ENCODE measurements around the gene ESR1.
"Not testable (repeated sequence)": the region's sequence is repeated elsewhere in the genome, so short reads cannot be mapped to it uniquely, and the experiment has no call there.

ESR1 gene

GRCh38 chr6:152098683-152099082 lies 291.2 kb downstream of the ESR1 start:
- no peak for DNase-seq

- no peak for DNase-seq
Measured at GRCh38 chr6:152099446-152100182, 292.1 kb downstream of the ESR1 start.

- DNase-seq, result no peak
Measured at GRCh38 chr6:152100183-152100618, 292.7 kb downstream of the ESR1 start.

- no peak for DNase-seq
Measured at GRCh38 chr6:152107973-152108372, 300.5 kb downstream of the ESR1 start.

- peak; percentile 53 for DNase-seq
Measured at GRCh38 chr6:152110886-152111820, 303.7 kb downstream of the ESR1 start.

- DNase-seq, result no peak
Measured at GRCh38 chr6:152112491-152113261, 305.2 kb downstream of the ESR1 start.

DNA sequence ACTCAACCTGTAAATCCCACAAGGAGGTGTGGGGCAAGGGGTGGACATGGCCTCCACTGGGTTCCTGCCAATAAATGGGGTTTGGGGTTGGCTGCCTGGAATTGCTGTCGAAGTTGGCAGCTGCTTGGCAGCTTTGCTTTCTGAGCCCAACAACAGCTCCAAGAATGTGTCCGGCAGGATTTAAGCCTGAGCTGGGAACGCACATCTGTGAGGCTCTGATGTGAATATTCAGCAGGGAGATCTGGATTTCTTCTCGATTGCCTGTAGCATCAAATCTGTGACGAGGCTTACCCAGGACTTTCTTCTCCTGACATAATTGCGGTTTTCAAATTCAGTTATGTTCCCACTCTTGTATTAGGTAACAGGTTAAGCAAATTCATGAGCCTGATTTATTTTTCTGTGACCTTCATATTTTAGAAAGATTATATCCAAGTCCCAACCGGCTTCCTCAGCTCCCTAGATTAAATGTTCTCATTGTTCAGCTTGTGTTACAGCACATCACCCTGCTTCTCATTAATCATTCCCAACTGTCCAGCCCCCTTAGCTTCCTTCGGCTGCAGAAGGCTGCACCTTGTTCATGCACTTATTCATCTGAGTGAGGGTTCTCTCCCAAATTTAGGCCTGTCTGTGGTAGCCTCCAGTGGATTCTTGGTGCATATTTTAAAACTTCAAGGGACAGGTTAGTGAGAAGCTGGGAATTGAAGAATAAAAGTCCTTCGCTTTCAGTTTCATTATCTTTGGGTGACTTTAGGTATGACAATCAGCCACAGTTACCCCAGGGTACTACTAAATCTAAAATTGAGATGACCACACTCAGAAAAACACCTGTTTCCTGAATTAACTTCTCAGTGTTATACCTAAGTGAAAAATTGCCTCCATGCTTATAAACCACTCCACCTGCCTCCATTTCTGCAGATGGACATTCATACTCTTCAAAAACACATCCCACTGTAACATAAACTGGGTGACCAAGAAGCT lies 310.0 kb downstream of the ESR1 start:
- DNase-seq, result peak; percentile 25

DNA sequence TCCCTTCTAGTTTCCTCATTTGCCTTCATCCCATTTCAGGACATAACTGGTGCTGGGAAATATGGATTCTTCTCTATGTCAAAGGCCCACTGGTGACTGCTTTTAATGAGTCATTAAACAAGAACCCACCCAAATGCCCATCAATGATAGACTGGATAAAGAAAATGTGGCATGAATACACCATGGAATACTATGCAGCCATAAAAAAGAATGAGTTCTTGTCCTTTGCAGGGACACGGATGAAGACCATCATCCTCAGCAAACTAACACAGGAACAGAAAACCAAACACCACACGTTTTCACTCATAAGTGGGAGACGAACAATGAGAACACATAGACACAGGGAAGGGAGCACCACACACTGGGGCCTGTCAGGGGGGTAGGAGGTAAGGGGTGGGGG lies 310.7 kb downstream of the ESR1 start:
- DNase-seq, result no peak

DNA sequence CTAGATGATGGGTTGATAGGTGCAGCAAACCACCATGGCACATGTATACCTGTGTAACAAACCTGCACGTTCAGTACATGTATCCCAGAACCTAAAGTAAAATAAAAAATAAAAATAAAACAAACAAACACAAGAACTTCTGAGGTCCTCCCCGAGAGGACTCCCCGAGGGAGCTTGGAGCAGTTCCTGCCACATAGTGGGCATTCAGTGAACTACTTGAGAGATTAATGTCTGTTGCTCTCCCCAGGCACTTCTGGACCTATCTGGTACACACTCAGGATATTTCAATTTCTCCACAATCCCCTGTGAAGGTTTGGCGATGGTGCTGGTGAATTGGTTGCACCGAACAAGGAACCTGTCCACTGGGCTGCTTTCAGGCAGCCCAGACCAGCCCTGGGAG lies 311.2 kb downstream of the ESR1 start:
- no peak for DNase-seq

DNA sequence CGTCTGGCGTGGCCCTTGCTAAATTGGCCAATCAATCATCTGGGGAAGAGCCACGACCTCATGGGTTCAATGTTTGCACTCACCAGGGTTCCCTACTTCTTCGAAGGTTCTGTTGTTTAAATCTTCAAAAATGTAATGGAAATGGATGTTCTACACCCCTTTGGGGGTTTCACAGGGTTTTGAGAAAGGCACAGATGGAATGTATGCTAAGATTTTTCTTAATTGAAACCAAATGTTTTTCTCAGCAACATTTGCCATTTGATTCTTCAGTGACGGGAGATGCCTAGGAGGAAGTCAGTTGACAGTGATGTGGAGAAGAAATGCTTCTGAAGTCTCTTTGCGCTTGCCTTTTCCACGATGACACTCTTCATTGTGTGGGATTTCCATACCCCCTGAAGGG lies 312.3 kb downstream of the ESR1 start:
- DNase-seq, result peak; percentile 35

- no peak for DNase-seq
Measured at GRCh38 chr6:152121910-152122309, 314.4 kb downstream of the ESR1 start.

DNA sequence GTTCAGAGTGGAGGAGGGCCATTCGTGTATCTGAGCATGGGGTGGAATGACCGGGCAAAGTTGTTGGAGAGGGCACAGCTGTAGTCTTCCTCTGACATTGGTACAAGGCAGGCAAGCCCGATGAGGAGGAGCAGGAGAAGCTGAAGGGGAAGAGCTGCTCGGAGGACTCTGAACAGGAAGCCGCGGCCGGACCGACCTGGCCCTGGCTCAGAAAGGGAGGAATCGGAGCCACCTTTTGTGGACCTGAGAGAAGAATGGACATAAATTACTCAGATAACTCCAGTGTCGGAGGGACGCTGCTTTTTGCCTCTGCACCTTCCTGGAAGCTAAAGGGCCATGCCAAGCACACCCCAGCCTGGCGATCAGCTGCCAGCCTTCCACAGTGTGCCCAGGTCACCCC lies 315.0 kb downstream of the ESR1 start:
- DNase-seq, result no peak

GRCh38 chr6:152123076-152123475 lies 315.6 kb downstream of the ESR1 start:
- no peak for DNase-seq

DNA sequence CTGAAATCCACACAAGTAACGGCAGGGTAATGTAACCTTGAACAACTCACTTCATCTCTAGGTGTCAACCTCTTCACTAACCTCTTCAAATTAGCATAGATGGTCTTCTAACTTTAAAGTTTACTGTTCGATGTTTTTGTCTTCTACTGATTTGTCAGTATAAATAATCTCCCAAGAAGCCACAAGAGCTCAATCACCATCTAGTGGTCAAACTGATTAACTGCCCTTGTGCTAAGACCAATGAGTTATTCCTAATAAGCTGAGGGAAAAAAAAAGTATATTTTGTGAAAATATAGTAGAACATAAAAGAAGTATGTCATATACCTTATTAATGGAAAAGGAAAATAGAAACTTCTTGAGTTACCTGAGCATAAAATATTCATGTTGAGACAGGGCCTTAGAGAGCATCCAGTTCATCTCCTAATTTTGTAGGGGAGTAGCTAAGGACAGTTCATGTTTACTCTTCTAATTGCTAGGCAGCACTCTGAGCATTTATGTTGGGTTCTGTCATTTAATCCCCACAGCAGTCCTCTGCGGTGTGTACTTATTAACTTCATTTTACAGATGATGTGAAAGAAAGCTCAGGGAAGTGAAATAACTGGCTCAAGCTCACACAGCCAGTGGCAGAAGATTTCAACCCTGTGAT lies 317.1 kb downstream of the ESR1 start:
- peak; percentile 57 for DNase-seq

- no peak for DNase-seq
Measured at GRCh38 chr6:152127432-152128165, 320.1 kb downstream of the ESR1 start.

DNA sequence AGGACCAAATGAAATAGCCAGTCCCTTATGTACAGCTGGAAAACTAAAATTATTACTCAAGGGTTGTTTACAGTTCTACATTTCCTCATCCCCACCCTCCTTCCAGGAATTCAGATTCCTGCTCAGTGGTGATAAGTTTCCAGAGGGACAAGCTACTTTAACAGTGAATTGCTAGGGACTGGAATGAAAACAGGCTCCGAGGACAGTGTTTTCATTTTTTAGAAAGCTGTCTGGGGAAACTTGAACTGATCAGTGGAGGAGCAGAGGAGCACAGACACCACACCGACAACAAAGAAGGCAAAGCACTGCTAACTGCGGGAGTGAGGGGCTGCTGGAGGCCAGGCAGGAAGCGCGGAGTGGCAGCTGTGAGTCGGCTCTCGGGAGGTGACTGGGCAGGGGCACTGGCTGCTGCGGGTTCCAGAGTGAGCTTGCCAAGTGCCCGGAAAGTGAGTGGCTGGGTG lies 322.2 kb downstream of the ESR1 start:
- DNase-seq, result no peak

DNA sequence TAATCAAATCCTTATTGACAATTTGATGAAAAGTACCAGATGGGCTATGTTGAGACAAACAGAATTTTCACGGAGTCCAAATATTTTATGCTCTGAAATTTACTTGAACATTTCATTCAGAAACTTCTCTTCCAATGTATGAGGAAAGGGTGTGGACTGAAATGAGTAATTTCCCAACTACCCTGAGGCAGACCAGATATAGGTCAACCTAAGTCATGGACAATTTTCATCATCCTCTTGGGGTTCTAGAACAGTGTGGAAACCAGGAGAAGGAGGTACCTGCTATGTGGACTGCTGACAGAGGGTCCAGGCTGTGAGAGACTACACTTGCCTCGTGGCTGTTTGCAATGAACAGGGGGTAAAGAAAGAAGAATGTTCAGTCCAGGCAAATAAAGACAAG lies 323.0 kb downstream of the ESR1 start:
- DNase-seq, result no peak

DNA sequence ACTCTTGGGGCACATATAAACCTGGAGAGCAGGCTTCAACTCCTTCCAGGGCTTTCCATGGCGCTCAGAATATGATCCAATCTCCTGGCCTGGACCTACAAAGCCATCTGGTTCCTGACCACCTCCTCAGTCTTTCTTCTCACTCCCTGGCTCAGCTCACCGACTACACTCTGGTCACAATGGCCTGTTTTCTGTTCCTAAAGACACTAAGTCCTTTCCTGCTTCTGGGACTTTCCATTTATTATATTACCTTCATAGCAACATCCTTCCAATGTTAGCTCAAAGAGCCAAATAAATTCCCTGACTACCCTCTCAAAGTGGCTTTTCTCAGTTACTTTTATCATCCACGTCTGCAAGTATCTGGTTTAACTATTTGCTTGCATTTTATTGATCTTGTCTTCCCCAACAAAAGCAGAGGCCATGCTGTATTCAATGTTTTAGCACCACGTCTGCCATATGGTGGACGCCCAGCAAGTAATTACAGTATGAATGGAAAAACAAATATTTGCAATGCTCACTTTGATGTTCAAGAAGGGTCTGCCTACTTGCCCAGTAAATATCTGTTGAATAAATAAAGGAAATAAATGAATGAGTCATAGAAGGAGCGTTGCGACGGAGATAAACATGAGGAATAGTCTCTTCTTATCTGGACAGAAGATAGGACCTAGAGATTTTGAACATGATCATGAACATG lies 328.4 kb downstream of the ESR1 start:
- no peak for DNase-seq

DNA sequence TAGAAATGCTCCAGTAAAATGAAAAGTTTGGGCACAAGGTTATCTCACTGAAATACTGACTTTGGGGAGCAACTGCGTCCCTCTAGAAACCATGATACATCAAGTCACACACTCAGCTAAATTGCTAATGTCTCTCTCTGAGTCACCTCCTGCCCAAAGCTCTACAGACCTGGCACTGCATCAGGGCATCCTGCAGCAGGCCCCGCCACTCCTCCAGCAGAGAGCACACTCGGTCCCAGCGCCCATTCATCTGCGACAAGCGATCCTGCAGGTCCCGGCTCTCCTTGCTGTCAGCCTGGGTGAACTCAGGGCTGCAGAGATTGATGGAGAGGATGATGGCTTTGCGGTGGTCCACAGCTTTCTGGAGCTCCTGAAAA lies 329.0 kb downstream of the ESR1 start:
- no peak for DNase-seq

- not testable (repeated sequence) for DNase-seq
Measured at GRCh38 chr6:152138344-152138743, 330.9 kb downstream of the ESR1 start.

All from fibroblast of skin of abdomen (primary cell).